NK-92 (cell line): ENCODE data around the gene SEPTIN8.
"Not testable (repeated sequence)": the region's sequence is repeated elsewhere in the genome, so short reads cannot be mapped to it uniquely, and the experiment has no call there.

Experiments
- DNase-seq: peaks from one replicate; lab custom pipeline; 2025; ENCODE audit not compliant: unreplicated experiment; lab: John Stamatoyannopoulos, UW

The SEPTIN8 gene

GRCh38 chr5:132812781-132813598, 36.0 kb upstream of the SEPTIN8 start, which contains the start of gene SOWAHA:
Gene SOWAHA (plus strand): TSS chr5:132813302. CDS start chr5:132813622, 320 bp downstream.
- no peak for DNase-seq

- DNase-seq: no peak
Observed at GRCh38 chr5:132812123-132812765, 35.2 kb upstream of the SEPTIN8 start.

GRCh38 chr5:132810605-132811004, 33.6 kb upstream of the SEPTIN8 start:
- DNase-seq: no peak

GRCh38 chr5:132808866-132809265, 31.8 kb upstream of the SEPTIN8 start:
- DNase-seq: no peak

GRCh38 chr5:132808448-132808847, 31.4 kb upstream of the SEPTIN8 start:
- no peak for DNase-seq

GRCh38 chr5:132807163-132807838, 30.3 kb upstream of the SEPTIN8 start:
- no peak for DNase-seq

GRCh38 chr5:132806804-132807162, 29.7 kb upstream of the SEPTIN8 start:
- not testable (repeated sequence) for DNase-seq

- DNase-seq: not testable (repeated sequence)
Observed at GRCh38 chr5:132805872-132806271, 28.8 kb upstream of the SEPTIN8 start.

- not testable (repeated sequence) for DNase-seq
Observed at GRCh38 chr5:132804219-132804618, 27.2 kb upstream of the SEPTIN8 start.

- not testable (repeated sequence) for DNase-seq
Observed at GRCh38 chr5:132802685-132803066, 25.6 kb upstream of the SEPTIN8 start.

- no peak for DNase-seq
Observed at GRCh38 chr5:132802044-132802684, 25.1 kb upstream of the SEPTIN8 start.

- DNase-seq: no peak
Observed at GRCh38 chr5:132800545-132800944, 23.5 kb upstream of the SEPTIN8 start.

GRCh38 chr5:132799392-132799791, 22.4 kb upstream of the SEPTIN8 start:
- DNase-seq: no peak

GRCh38 chr5:132797651-132798050, 20.6 kb upstream of the SEPTIN8 start:
- no peak for DNase-seq

- no peak for DNase-seq
Observed at GRCh38 chr5:132791026-132791425, 14.0 kb upstream of the SEPTIN8 start.

GRCh38 chr5:132790201-132790865, 13.3 kb upstream of the SEPTIN8 start:
- DNase-seq: no peak

- no peak for DNase-seq
Observed at GRCh38 chr5:132788990-132789886, 12.2 kb upstream of the SEPTIN8 start.

- no peak for DNase-seq
Observed at GRCh38 chr5:132788508-132788907, 11.5 kb upstream of the SEPTIN8 start.

GRCh38 chr5:132787076-132787475, 10.0 kb upstream of the SEPTIN8 start:
- no peak for DNase-seq

GRCh38 chr5:132785864-132786263, 8.8 kb upstream of the SEPTIN8 start:
- DNase-seq: no peak
